Measurements from ENCODE around the gene TIGAR.

TIGAR gene

GRCh38 chr12:4297617-4298016, 23.4 kb upstream of the TIGAR start:
- H2AFZ ChIP-seq (ENCODE audit: low read depth, low read length): no peak overlapping the region
- no peak for ATAC-seq (ENCODE audit: insufficient read depth, low read depth)
- no peak overlapping the region for H3K27ac ChIP-seq (ENCODE audit: low read length)
- H3K9me3 ChIP-seq (ENCODE audit: insufficient read depth, low read length, severe bottlenecking): no peaks in the 10 kb centered on the region
- TF ChIP-seq EZH2 (IDR thresholded peaks at IDR 0.05; ENCODE audit: borderline replicate concordance, low read depth, low read length, severe bottlenecking): no peak
- TF ChIP-seq CTCF (IDR thresholded peaks at IDR 0.05; ENCODE audit: borderline replicate concordance, extremely low read depth, low read length, poor library complexity, severe bottlenecking): no peak
- peaks cover 4% of the 10 kb centered on the region for H3K27me3 ChIP-seq (ENCODE audit: insufficient read depth, low read length, poor library complexity)
- no peak overlapping the region for H3K4me2 ChIP-seq (ENCODE audit: insufficient read depth, low read length)
- H3K4me3 ChIP-seq (ENCODE audit: low read depth in 1 of 2, low read length in 2 of 2): no peak overlapping the region
- no peaks in the 10 kb centered on the region for H3K36me3 ChIP-seq (ENCODE audit: insufficient read depth, low read length)
- H4K20me1 ChIP-seq (ENCODE audit: insufficient read depth, low read length): no peaks in the 10 kb centered on the region
- no peaks in the 10 kb centered on the region for H3K79me2 ChIP-seq (ENCODE audit: insufficient read depth, low read length)
- H3K4me1 ChIP-seq (ENCODE audit: insufficient read depth, low read length): no peaks in the 10 kb centered on the region
- H3K9ac ChIP-seq (ENCODE audit: low read depth, low read length): no peak overlapping the region
- DNase-seq: no peak

- Histone ChIP-seq H3K4me2 (ENCODE audit: insufficient read depth, low read length) (no peak overlapping the region), H3K36me3 (ENCODE audit: insufficient read depth, low read length) (no peaks in the 10 kb centered on the region), H3K79me2 (ENCODE audit: insufficient read depth, low read length) (no peaks in the 10 kb centered on the region), H3K27ac (ENCODE audit: low read length) (no peak overlapping the region), H3K27me3 (ENCODE audit: insufficient read depth, low read length, poor library complexity) (peaks cover 19% of the 10 kb centered on the region), H3K9me3 (ENCODE audit: insufficient read depth, low read length, severe bottlenecking) (no peaks in the 10 kb centered on the region), H4K20me1 (ENCODE audit: insufficient read depth, low read length) (no peaks in the 10 kb centered on the region), H3K9ac (ENCODE audit: low read depth, low read length) (no peak overlapping the region), H3K4me3 (ENCODE audit: low read depth in 1 of 2, low read length in 2 of 2) (no peak overlapping the region), H2AFZ (ENCODE audit: low read depth, low read length) (no peak overlapping the region), H3K4me1 (ENCODE audit: insufficient read depth, low read length) (no peaks in the 10 kb centered on the region)
- no peak for DNase-seq
- ATAC-seq (ENCODE audit: insufficient read depth, low read depth): no peak
- TF ChIP-seq CTCF (IDR thresholded peaks at IDR 0.05; ENCODE audit: borderline replicate concordance, extremely low read depth, low read length, poor library complexity, severe bottlenecking): no peak
- TF ChIP-seq EZH2 (IDR thresholded peaks at IDR 0.05; ENCODE audit: borderline replicate concordance, low read depth, low read length, severe bottlenecking): no peak
Measured at GRCh38 chr12:4300883-4301282, 20.1 kb upstream of the TIGAR start.

GRCh38 chr12:4301932-4302501, 19.0 kb upstream of the TIGAR start:
- no peak for DNase-seq
- no peak for TF ChIP-seq EZH2 (IDR thresholded peaks at IDR 0.05; ENCODE audit: borderline replicate concordance, low read depth, low read length, severe bottlenecking)
- TF ChIP-seq CTCF (IDR thresholded peaks at IDR 0.05; ENCODE audit: borderline replicate concordance, extremely low read depth, low read length, poor library complexity, severe bottlenecking): no peak
- no peak for ATAC-seq (ENCODE audit: insufficient read depth, low read depth)
- Histone ChIP-seq H3K9me3 (ENCODE audit: insufficient read depth, low read length, severe bottlenecking) (no peaks in the 10 kb centered on the region), H3K79me2 (ENCODE audit: insufficient read depth, low read length) (no peaks in the 10 kb centered on the region), H3K4me3 (ENCODE audit: low read depth in 1 of 2, low read length in 2 of 2) (no peak overlapping the region), H3K27me3 (ENCODE audit: insufficient read depth, low read length, poor library complexity) (peaks cover 21% of the 10 kb centered on the region), H3K36me3 (ENCODE audit: insufficient read depth, low read length) (no peaks in the 10 kb centered on the region), H4K20me1 (ENCODE audit: insufficient read depth, low read length) (no peaks in the 10 kb centered on the region), H3K4me2 (ENCODE audit: insufficient read depth, low read length) (no peak overlapping the region), H3K27ac (ENCODE audit: low read length) (no peak overlapping the region), H3K9ac (ENCODE audit: low read depth, low read length) (no peak overlapping the region), H2AFZ (ENCODE audit: low read depth, low read length) (no peak overlapping the region), H3K4me1 (ENCODE audit: insufficient read depth, low read length) (no peaks in the 10 kb centered on the region)

GRCh38 chr12:4302881-4303280, 18.1 kb upstream of the TIGAR start:
- Histone ChIP-seq H3K79me2 (ENCODE audit: insufficient read depth, low read length) (no peaks in the 10 kb centered on the region), H3K9ac (ENCODE audit: low read depth, low read length) (no peak overlapping the region), H3K27ac (ENCODE audit: low read length) (no peak overlapping the region), H3K4me2 (ENCODE audit: insufficient read depth, low read length) (no peak overlapping the region), H3K27me3 (ENCODE audit: insufficient read depth, low read length, poor library complexity) (peaks cover 21% of the 10 kb centered on the region), H3K4me1 (ENCODE audit: insufficient read depth, low read length) (no peaks in the 10 kb centered on the region), H2AFZ (ENCODE audit: low read depth, low read length) (no peak overlapping the region), H4K20me1 (ENCODE audit: insufficient read depth, low read length) (no peaks in the 10 kb centered on the region), H3K36me3 (ENCODE audit: insufficient read depth, low read length) (no peaks in the 10 kb centered on the region), H3K9me3 (ENCODE audit: insufficient read depth, low read length, severe bottlenecking) (no peaks in the 10 kb centered on the region), H3K4me3 (ENCODE audit: low read depth in 1 of 2, low read length in 2 of 2) (no peak overlapping the region)
- ATAC-seq (ENCODE audit: insufficient read depth, low read depth): no peak
- no peak for DNase-seq
- TF ChIP-seq EZH2 (IDR thresholded peaks at IDR 0.05; ENCODE audit: borderline replicate concordance, low read depth, low read length, severe bottlenecking) (no peak), CTCF (IDR thresholded peaks at IDR 0.05; ENCODE audit: borderline replicate concordance, extremely low read depth, low read length, poor library complexity, severe bottlenecking) (no peak)
